ENCODE measurements around the gene REN. TPM values are rescaled to one million over a fixed set of nuclear protein-coding genes. Genes with fewer than 3 reads are reported as not detected.
A peak's percentile ranks its signal among the peaks of the same experiment; 100 is the strongest.

REN gene
- total RNA-seq, 1 experiment from 2014 or later, result not detected

- no peak overlapping the region for H3K4me3 Mint-ChIP-seq
- H3K9me3 Mint-ChIP-seq, result no peaks in the 10 kb centered on the region
- Histone ChIP-seq H3K23me2 (ENCODE audit: insufficient read length, low read depth, low read length, poor library complexity, severe bottlenecking) (no peaks in the 10 kb centered on the region), H3K4ac (ENCODE audit: low read depth, low read length) (no peak overlapping the region), H2BK5ac (ENCODE audit: insufficient read length, low read length) (no peak overlapping the region), H3K4me1 (ENCODE audit: insufficient read depth, low read length) (no peaks in the 10 kb centered on the region; the same call in 1 of the 2 replicates), H3K56ac (ENCODE audit: insufficient read length, low read depth, low read length) (no peak overlapping the region), H3K79me1 (ENCODE audit: insufficient read depth, low read depth, low read length, poor library complexity, severe bottlenecking) (no peaks in the 10 kb centered on the region), H3K79me2 (ENCODE audit: insufficient read depth, low read length) (no peaks in the 10 kb centered on the region), H3T11ph (ENCODE audit: low read length) (no peak overlapping the region), H4K20me1 (ENCODE audit: control insufficient read depth, insufficient read depth, insufficient read length) (no peaks in the 10 kb centered on the region), H4K91ac (ENCODE audit: insufficient read length, low read depth, low read length) (no peak overlapping the region), H4K5ac (ENCODE audit: insufficient read length, low read depth, low read length) (no peak overlapping the region), H2BK20ac (ENCODE audit: low read depth, low read length, poor library complexity, severe bottlenecking) (no peak overlapping the region), H3K18ac (ENCODE audit: insufficient read length, low read depth, low read length) (no peak overlapping the region), H4K8ac (replicated peaks; ENCODE audit: insufficient read length, low read depth, low read length) (no peak overlapping the region), H3K4me2 (ENCODE audit: insufficient read depth, insufficient read length, low read length) (no peak overlapping the region), H3K9me3 (ENCODE audit: control insufficient read depth, low read depth, low read length) (no peaks in the 10 kb centered on the region), H3K27ac (ENCODE audit: insufficient read length, low read depth, low read length) (no peak overlapping the region), H3K27me3 (ENCODE audit: insufficient read depth, low read length) (no peaks in the 10 kb centered on the region), H2BK15ac (ENCODE audit: low read depth, low read length) (no peak overlapping the region), H3K9ac (ENCODE audit: extremely low read depth, insufficient read length, low read length) (no peak overlapping the region), H2AK5ac (ENCODE audit: insufficient read length, low read length) (no peak overlapping the region), H3K14ac (ENCODE audit: insufficient read depth, low read length) (no peak overlapping the region), H2AFZ (ENCODE audit: low read length) (no peak overlapping the region), H2BK12ac (ENCODE audit: insufficient read length, low read depth, low read length) (no peak overlapping the region), H2BK120ac (ENCODE audit: low read depth, low read length, poor library complexity, severe bottlenecking) (no peak overlapping the region), H3K23ac (ENCODE audit: insufficient read length, low read depth, low read length) (no peak overlapping the region)
- TF ChIP-seq CTCF (conservative IDR thresholded peaks at IDR 0.05), result peak; percentile 96
- H3K4me1 Mint-ChIP-seq, result peaks cover 24 to 28% of the 10 kb centered on the region in 2 experiments
- no peaks in the 10 kb centered on the region for H3K36me3 Mint-ChIP-seq (ENCODE audit: insufficient read depth in 1 of 3, low read depth in 3 of 3)
- no CpG with 5 or more reads among the region's 13 CpGs for WGBS (ENCODE audit: extremely low coverage, insufficient read length, low lambda C conversion rate)
- H3K27me3 Mint-ChIP-seq (ENCODE audit: low read depth), result no peaks in the 10 kb centered on the region; the same call in 1 of the 2 replicates
- DNase-seq, result peak; percentile 88
- H3K27ac Mint-ChIP-seq, result no peak overlapping the region
These were observed 41.0 kb upstream of the REN start for GRCh38 chr1:204207136-204207616.

Data from H9 (cell line).